Parathyroid adenoma (tissue), 2 donors: Measurements from ENCODE around the gene CRYBB3.

ENCODE experiments used
- H2AFZ ChIP-seq: fragments of 300-600 bp; sonication (generic); one replicate; pipeline ENCODE4 v1.7.0; 2017; ENCODE audit warnings: antibody characterized with exemption, mild to moderate bottlenecking
- H3K27ac ChIP-seq: fragments of 300-600 bp; sonication (generic); one replicate; pipeline ENCODE4 v1.7.0; 2017
- H3K27me3 ChIP-seq: fragments of 300-600 bp; sonication (generic); one replicate; pipeline ENCODE4 v1.7.0; 2017; ENCODE audit warnings: low read length; ENCODE audit not compliant: control insufficient read depth, insufficient read depth
- H3K36me3 ChIP-seq: fragments of 300-600 bp; sonication (generic); one replicate; pipeline ENCODE4 v1.7.0; 2017; ENCODE audit warnings: low read length; ENCODE audit not compliant: control insufficient read depth, insufficient read depth
- H3K4me1 ChIP-seq: fragments of 300-600 bp; sonication (generic); one replicate; pipeline ENCODE4 v1.7.0; 2017; ENCODE audit warnings: control low read depth
- H3K4me2 ChIP-seq: fragments of 300-600 bp; sonication (generic); one replicate; pipeline ENCODE4 v1.7.0; 2017; ENCODE audit warnings: low read length
- H3K4me3 ChIP-seq: fragments of 300-600 bp; sonication (generic); one replicate; pipeline ENCODE4 v1.7.0; 2017; ENCODE audit warnings: low read depth, low read length
- H3K79me2 ChIP-seq: fragments of 300-600 bp; sonication (generic); one replicate; pipeline ENCODE4 v1.7.0; 2017; ENCODE audit warnings: control low read depth
- H3K9ac ChIP-seq: fragments of 300-600 bp; sonication (generic); one replicate; pipeline ENCODE4 v1.7.0; 2017; ENCODE audit warnings: mild to moderate bottlenecking
- H3K9me3 ChIP-seq: fragments of 300-600 bp; sonication (generic); one replicate; pipeline ENCODE4 v1.7.0; 2017; ENCODE audit warnings: low read length; ENCODE audit not compliant: control insufficient read depth
- TF ChIP-seq, protein P1 (sequence below): fragments of 300-600 bp; sonication (generic); IDR thresholded peaks from one replicate; pipeline ENCODE4 v1.7.0; 2017; ENCODE audit warnings: antibody characterized with exemption, mild to moderate bottlenecking
- donor health status: primary hyperparathyroidism.

CRYBB3 gene

DNA sequence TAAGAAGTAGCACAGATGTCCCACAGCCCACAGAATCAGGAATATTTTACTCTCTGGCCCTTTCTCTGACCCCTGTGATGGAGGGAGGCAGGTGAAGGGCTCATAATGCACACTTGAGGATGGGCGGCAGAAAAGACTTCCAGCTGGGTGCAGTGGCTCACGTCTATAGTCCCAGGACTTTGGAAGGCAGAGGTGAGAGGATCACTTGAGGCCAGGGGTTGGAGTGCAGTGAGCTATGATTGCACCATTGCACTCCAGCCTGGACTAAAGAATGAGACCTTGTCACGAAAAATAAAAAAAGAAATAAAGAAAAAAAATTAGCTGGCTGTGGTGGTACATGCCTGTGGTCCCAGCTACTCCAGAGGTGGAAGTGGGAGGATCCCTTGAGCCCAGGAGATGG lies 13.5 kb upstream of the CRYBB3 start:
- no peak overlapping the region for H3K9ac ChIP-seq
- H3K4me2 ChIP-seq, result no peak overlapping the region
- H3K36me3 ChIP-seq, result no peaks in the 10 kb centered on the region
- no peaks in the 10 kb centered on the region for H3K79me2 ChIP-seq
- no peak overlapping the region for H3K27ac ChIP-seq
- no peaks in the 10 kb centered on the region for H3K9me3 ChIP-seq
- no peaks in the 10 kb centered on the region for H3K4me1 ChIP-seq
- H3K27me3 ChIP-seq, result no peaks in the 10 kb centered on the region
- TF ChIP-seq, protein P1, sequence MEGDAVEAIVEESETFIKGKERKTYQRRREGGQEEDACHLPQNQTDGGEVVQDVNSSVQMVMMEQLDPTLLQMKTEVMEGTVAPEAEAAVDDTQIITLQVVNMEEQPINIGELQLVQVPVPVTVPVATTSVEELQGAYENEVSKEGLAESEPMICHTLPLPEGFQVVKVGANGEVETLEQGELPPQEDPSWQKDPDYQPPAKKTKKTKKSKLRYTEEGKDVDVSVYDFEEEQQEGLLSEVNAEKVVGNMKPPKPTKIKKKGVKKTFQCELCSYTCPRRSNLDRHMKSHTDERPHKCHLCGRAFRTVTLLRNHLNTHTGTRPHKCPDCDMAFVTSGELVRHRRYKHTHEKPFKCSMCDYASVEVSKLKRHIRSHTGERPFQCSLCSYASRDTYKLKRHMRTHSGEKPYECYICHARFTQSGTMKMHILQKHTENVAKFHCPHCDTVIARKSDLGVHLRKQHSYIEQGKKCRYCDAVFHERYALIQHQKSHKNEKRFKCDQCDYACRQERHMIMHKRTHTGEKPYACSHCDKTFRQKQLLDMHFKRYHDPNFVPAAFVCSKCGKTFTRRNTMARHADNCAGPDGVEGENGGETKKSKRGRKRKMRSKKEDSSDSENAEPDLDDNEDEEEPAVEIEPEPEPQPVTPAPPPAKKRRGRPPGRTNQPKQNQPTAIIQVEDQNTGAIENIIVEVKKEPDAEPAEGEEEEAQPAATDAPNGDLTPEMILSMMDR, result no peak
- H2AFZ ChIP-seq, result no peak overlapping the region
- H3K4me3 ChIP-seq, result no peak overlapping the region

DNA sequence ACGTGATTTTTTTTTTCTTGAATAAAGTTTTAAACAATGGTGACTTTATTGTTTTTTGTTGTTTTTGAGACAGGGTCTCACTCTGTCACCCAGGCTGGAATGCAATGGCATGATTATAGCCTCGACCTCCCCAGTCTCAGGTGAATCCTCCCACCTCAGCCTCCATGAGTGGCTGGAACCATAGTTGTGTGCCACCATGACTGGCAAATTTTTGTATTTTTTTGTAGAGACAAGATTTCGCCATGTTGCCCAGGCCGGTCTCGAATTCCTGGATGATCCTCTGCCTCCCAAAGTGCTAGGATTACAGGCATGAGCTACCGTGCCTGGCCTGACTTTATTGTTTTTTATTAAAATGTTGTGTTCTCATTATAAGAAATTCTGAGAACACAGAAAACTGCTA lies 12.2 kb upstream of the CRYBB3 start:
- Histone ChIP-seq H2AFZ (no peak overlapping the region), H3K4me3 (no peak overlapping the region), H3K9ac (no peak overlapping the region), H3K79me2 (no peaks in the 10 kb centered on the region), H3K27me3 (no peaks in the 10 kb centered on the region), H3K36me3 (no peaks in the 10 kb centered on the region), H3K27ac (no peak overlapping the region), H3K4me2 (no peak overlapping the region), H3K4me1 (no peaks in the 10 kb centered on the region), H3K9me3 (no peaks in the 10 kb centered on the region)
- TF ChIP-seq, protein P1, result no peak

DNA sequence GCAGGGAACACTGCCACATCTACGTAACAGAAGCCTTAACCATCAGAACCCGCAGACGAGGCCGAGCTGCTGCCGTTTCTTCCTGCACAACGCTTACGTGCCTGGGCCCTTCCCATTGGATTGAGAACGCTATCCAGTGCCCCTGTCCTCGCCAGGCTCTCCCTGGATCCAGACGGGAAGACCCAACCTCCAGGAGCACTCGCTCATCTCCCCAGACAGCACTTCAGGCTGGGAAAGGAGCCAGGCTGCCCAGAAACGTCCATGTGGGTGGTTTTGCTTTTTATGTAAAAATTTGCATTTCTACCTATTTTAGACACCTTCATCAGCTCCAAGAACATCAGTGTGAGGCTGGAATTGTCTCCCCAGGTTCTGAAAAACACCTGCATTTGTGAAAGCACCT lies 7.3 kb upstream of the CRYBB3 start:
- Histone ChIP-seq H2AFZ (no peak overlapping the region), H3K4me3 (no peak overlapping the region), H3K4me2 (no peak overlapping the region), H3K27me3 (no peaks in the 10 kb centered on the region), H3K4me1 (no peaks in the 10 kb centered on the region), H3K9me3 (no peaks in the 10 kb centered on the region), H3K9ac (no peak overlapping the region), H3K27ac (no peak overlapping the region), H3K79me2 (no peaks in the 10 kb centered on the region), H3K36me3 (no peaks in the 10 kb centered on the region)
- TF ChIP-seq, protein P1, result no peak

DNA sequence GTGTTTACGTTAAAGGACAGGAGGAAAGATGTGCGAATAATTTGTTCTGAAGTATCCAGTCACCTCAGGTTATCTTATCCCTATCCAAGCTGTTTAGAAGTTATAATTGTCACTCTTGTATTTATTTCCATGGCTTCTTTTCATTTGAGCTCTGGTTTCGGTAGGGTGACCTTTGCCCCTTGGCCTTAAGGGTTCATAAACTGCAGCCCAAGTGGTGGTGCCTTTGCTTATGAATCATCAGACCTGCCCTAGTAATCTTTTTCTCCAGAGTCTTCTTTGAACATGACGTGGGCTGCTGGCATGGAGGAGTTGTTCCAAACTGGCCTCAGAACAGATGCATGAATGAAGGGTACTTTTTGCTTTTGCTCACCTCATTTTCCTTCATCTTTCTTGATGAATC lies 6.5 kb upstream of the CRYBB3 start:
- Histone ChIP-seq H2AFZ (no peak overlapping the region), H3K4me3 (no peak overlapping the region), H3K4me1 (no peaks in the 10 kb centered on the region), H3K9me3 (no peaks in the 10 kb centered on the region), H3K36me3 (no peaks in the 10 kb centered on the region), H3K27ac (no peak overlapping the region), H3K27me3 (no peaks in the 10 kb centered on the region), H3K4me2 (no peak overlapping the region), H3K79me2 (no peaks in the 10 kb centered on the region), H3K9ac (no peak overlapping the region)
- TF ChIP-seq, protein P1, result no peak

- TF ChIP-seq, protein P1, result no peak
- H3K27me3 ChIP-seq, result no peaks in the 10 kb centered on the region
- no peak overlapping the region for H3K4me2 ChIP-seq
- no peaks in the 10 kb centered on the region for H3K9me3 ChIP-seq
- no peak overlapping the region for H3K27ac ChIP-seq
- no peaks in the 10 kb centered on the region for H3K36me3 ChIP-seq
- no peak overlapping the region for H2AFZ ChIP-seq
- no peak overlapping the region for H3K4me3 ChIP-seq
- no peaks in the 10 kb centered on the region for H3K4me1 ChIP-seq
- no peak overlapping the region for H3K9ac ChIP-seq
- H3K79me2 ChIP-seq, result no peaks in the 10 kb centered on the region
Measured at GRCh38 chr22:25193548-25193947, 6.1 kb upstream of the CRYBB3 start.
